HG02678 (cell line): ENCODE data around the gene DDX25.
A peak's percentile ranks its signal among the peaks of the same experiment; 100 is the strongest.
"Not testable (repeated sequence)": the region's sequence is repeated elsewhere in the genome, so short reads cannot be mapped to it uniquely, and the experiment has no call there.

ENCODE experiments used
- ATAC-seq: cut with Tn5 transposase; IDR thresholded peaks from one replicate; pipeline ENCODE4 v1.9.1; 2021; ENCODE audit warnings: mild to moderate bottlenecking, moderate library complexity; ENCODE audit not compliant: unreplicated experiment

The DDX25 gene

GRCh38 chr11:125903711-125904659 lies at the start of gene DDX25:
Gene DDX25 (plus strand): TSS chr11:125904508. CDS start chr11:125904518, 10 bp downstream.
- ATAC-seq = no peak

DNA sequence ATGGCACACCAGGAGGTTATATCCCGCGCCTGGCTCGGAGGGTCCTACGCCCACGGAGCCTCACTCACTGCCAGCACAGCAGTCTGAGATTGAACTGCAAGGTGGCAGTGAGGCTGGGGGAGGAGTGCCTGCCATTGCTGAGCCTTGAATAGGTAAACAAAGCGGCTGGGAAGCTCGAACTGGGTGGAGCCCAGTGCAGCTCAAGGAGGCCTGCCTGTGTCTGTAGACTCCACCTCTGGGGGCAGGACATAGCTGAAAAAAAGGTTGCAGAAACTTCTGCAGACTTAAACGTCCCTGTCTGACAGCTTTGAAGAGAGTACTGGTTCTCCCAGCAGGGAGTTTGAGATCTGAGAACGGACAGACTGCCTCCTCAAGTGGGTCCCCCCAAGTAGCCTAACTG lies 46.6 kb upstream of the DDX25 start:
- ATAC-seq = not testable (repeated sequence)

- ATAC-seq = not testable (repeated sequence)
Observed at GRCh38 chr11:125862786-125863185, 41.5 kb upstream of the DDX25 start.

- not testable (repeated sequence) for ATAC-seq
Observed at GRCh38 chr11:125865354-125865753, 39.0 kb upstream of the DDX25 start.

DNA sequence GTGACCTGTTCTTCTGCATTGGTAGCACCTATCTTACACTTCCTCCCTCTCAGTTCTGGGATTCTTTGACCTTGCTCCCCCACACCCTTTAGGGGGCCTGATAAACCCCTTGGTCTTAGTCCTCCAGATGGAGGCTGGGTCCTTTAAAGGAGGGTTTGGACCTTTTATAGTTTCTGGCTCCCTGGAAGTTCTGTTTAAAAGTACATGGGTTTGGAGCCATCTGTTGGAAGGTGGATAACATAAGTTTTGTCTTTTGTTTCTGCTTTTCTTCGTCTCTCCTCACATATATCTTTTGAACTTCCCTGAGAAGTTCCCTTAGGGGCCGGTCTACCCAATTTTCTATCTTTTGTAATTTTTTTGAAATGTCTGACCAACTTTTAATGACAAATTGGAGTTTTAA lies 34.8 kb upstream of the DDX25 start:
- ATAC-seq = no peak

DNA sequence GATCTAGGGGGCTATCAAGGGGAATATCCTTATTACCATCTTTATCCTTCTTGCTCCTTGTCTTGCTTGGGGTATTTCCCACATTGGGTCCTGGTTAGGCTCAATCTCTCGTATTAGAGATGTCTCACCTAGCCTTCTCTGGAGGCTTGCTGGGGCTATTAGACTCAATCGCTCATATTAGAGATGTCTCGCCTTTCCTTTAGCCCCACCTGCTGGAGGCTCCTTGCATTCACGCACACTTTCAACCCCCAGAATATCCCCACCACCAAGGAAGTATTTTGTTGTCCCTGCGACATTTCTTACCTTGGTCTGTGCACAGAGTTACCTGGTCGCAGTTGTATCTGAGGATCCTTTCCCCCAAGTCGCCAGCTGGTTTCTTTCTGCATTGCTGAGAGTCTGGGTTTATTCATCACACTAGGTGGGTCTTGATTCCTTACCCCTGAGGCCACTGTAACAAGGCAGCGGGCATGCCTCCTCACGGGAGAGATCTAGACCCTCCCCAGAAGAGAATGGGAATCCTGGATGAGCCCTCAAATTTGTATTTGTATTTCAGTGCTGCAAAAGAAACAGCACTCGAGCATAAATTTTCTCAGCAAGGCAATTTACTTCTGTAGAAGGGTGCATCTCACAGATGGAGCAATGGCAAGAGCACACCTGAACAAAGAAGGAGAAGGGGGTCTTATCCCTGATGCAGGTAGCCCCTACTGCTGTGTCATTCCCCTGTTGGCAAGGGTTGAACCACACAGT lies 32.7 kb upstream of the DDX25 start:
- ATAC-seq = no peak

GRCh38 chr11:125872138-125872491 lies 32.2 kb upstream of the DDX25 start:
- ATAC-seq = no peak

- ATAC-seq = no peak
Observed at GRCh38 chr11:125873881-125874555, 30.3 kb upstream of the DDX25 start.

GRCh38 chr11:125874556-125875124 lies 29.7 kb upstream of the DDX25 start:
- ATAC-seq = peak; percentile 87

GRCh38 chr11:125881291-125881690 lies 23.0 kb upstream of the DDX25 start:
- ATAC-seq = no peak

GRCh38 chr11:125883375-125883774 lies 20.9 kb upstream of the DDX25 start:
- no peak for ATAC-seq

DNA sequence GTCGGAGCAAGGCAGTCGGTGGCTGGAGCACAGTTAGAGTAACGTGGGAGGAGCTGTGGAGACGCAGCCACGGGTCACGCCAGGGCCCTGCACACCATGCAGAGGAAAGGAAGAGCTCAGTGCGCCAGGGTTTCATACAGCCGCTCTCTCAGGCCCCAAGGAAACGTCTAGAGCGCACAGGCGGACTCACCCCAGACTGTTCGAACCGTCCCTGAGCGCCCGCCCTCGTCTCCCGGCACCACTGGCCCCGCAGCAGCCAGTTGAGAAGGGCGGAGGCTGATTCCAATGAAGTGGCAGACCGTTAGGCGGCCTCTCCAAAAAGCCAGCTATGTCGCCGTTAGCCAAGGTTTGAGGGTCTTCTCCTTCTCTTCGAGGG lies 17.3 kb upstream of the DDX25 start:
- ATAC-seq = peak; percentile 35

GRCh38 chr11:125887373-125888324 lies 16.7 kb upstream of the DDX25 start, which contains the start of gene HYLS1:
Gene HYLS1 (plus strand): TSS chr11:125887668. CDS start chr11:125899369, 11,701 bp downstream.
- ATAC-seq = peak; percentile 88

GRCh38 chr11:125890447-125891100 lies 13.7 kb upstream of the DDX25 start:
- ATAC-seq = no peak

DNA sequence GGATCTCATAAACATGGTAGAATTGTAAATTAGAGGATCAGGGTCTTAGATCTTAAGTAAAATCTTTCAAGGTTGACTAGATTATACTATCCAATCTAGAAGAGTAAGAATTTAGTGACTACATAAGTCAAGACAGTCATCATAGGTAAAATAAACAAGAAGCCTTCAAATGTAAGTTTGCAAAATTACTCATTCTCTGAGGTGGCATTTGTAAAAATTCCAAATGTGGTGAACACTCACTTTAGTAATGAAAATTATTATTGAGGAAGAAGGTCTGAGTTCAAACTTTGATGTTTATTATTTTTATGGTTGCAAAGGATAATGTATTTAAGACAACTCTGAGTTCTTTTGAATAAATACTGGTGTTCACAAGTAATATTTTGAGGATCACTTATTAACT lies 12.2 kb upstream of the DDX25 start:
- ATAC-seq = no peak

- ATAC-seq = no peak
Observed at GRCh38 chr11:125892994-125893393, 11.3 kb upstream of the DDX25 start.

GRCh38 chr11:125901872-125902271 lies 2.4 kb upstream of the DDX25 start:
- ATAC-seq = no peak

DNA sequence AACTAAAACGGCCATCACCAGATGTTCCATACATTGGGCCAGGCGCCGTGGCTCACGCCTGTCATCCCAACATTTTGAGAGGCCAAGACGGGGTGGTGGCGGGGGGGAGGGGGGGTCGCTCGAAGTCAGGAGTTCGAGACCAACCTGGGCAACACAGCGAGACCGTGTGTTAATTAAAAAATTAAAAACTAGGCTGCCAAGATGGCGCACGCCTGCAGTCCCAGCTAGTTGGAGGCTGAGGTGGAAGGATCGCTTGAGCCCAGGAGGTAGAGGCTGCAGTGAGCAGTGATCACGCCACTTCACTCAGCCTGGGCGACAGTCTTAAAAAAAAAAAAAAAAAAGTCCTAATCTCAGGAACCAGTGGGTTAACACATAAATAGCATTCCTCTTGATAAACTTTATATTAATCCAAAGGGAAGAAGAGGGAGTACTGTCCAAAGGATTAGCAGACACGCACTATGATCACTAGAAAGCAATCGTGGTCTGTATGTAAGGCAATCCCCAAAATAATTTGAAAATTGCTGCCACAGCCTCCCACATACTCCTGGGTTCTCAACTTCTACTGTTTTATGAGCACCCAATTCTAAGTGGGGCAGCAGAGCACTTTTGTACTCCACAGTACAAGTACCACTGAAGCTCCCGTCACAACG lies 1.9 kb upstream of the DDX25 start:
- ATAC-seq = no peak
